HepG2 (cell line): ENCODE data around the gene DNAJC1. TPM values are rescaled to one million over a fixed set of nuclear protein-coding genes. Genes with fewer than 3 reads are reported as not detected.

Experiments
- ATAC-seq: fragments of 200-7000 bp; cut with Tn5 transposase; 3 replicates; pipeline ENCODE4 v1.9.1; 2020; ENCODE audit warnings: mild to moderate bottlenecking, moderate library complexity
- BruUV-seq: library from RNA; stranded (reverse); fragments of 400-500 nt; replicated peaks from 2 replicates; lab custom pipeline; 2021; lab: Mats Ljungman, UMichigan
- CTCF ChIA-PET: fragments of 300-600 bp; formaldehyde crosslinking; extraction: SDS; loops from one replicate; lab custom pipeline; 2021; ENCODE audit warnings: low total read pairs, inconsistent platforms, low intra/inter-chr PET ratio; lab: Yijun Ruan, JAX
- POLR2A ChIA-PET: fragments of 350-600 bp; sonication (Branson Sonifier 250); formaldehyde crosslinking; loops from one replicate; lab custom pipeline; 2020; ENCODE audit warnings: antibody characterized with exemption, inconsistent platforms; lab: Yijun Ruan, JAX
- DNase-seq: peaks from one replicate; pipeline ENCODE4 v3.0.0-alpha.2; 2015; ENCODE audit warnings: low spot score
- FAIRE-seq: peaks from 3 replicates; lab custom pipeline; 2011; peaks lifted over from hg19 to GRCh38; lab: Jason Lieb, UNC
- H2AFZ ChIP-seq: one replicate; pipeline ENCODE4 v1.6.1; 2011; ENCODE audit warnings: low read length, inconsistent platforms
- H3K27ac ChIP-seq: fragments of 300-600 bp; 3 replicates; pipeline ENCODE4 v1.8.0; 2011; ENCODE audit warnings: mixed run types, mild to moderate bottlenecking, mixed read lengths, low read length, inconsistent platforms; ENCODE audit not compliant: insufficient read depth; ENCODE audit errors: extremely low read length
- H3K27me3 ChIP-seq, 2 experiments: fragments of 200-600 bp in 1 of 2; 2 replicates in 1 of 2; 3 replicates in 1 of 2; pipeline versions ENCODE4 v1.6.0 to v1.8.0; 2011; ENCODE audit warnings: low read length in 2 of 2, mild to moderate bottlenecking in 2 of 2, moderate library complexity in 2 of 2, inconsistent platforms in 1 of 2; ENCODE audit not compliant: insufficient read depth in 2 of 2, control insufficient read depth in 1 of 2
- H3K36me3 ChIP-seq, 2 experiments: fragments of 200-600 bp in 1 of 2; replicated peaks in 1 of 2; 2 replicates in 1 of 2; 3 replicates in 1 of 2; pipeline versions ENCODE4 v1.5.1 to v1.8.0; 2011; ENCODE audit warnings: low read length in 2 of 2, inconsistent platforms in 1 of 2; ENCODE audit not compliant: insufficient read depth in 2 of 2, control insufficient read depth in 1 of 2
- H3K4me1 ChIP-seq: 2 replicates; pipeline ENCODE4 v1.5.1; 2012; ENCODE audit warnings: low read length, inconsistent platforms; ENCODE audit not compliant: insufficient read depth
- H3K4me2 ChIP-seq: 2 replicates; pipeline ENCODE4 v1.6.0; 2011; ENCODE audit warnings: low read depth, low read length, inconsistent platforms
- H3K4me3 ChIP-seq, 3 experiments: fragments of 200-600 bp in 1 of 3; sonication (generic), shearing (Covaris generic) in 1 of 3; replicated peaks in 1 of 3; 2 replicates each; pipeline ENCODE4 v1.5.1; 2011 to 2016; ENCODE audit warnings: low read length in 3 of 3, inconsistent platforms in 2 of 3, low read depth in 2 of 3, mild to moderate bottlenecking in 2 of 3, control low read depth in 1 of 3, mixed read lengths in 1 of 3; ENCODE audit not compliant: insufficient read depth in 1 of 3
- H3K79me2 ChIP-seq: one replicate; pipeline ENCODE4 v1.6.1; 2011; ENCODE audit warnings: low read length, inconsistent platforms; ENCODE audit not compliant: insufficient read depth
- H3K9ac ChIP-seq: 2 replicates; pipeline ENCODE4 v1.6.0; 2011; ENCODE audit warnings: mild to moderate bottlenecking, low read depth, low read length, inconsistent platforms; ENCODE audit not compliant: insufficient read depth
- H3K9me3 ChIP-seq: 2 replicates; pipeline ENCODE4 v1.5.1; 2012; ENCODE audit warnings: mild to moderate bottlenecking, low read length
- H4K20me1 ChIP-seq: 2 replicates; pipeline ENCODE4 v1.6.0; 2011; ENCODE audit warnings: inconsistent platforms, mild to moderate bottlenecking, low read length, moderate library complexity; ENCODE audit not compliant: insufficient read depth
- AGO2 ChIP-seq: fragments of 200-400 bp; formaldehyde crosslinking; optimal IDR thresholded peaks from 2 replicates; pipeline ENCODE3; 2017; ENCODE audit warnings: mild to moderate bottlenecking, low read depth, low read length, moderate library complexity
- NFIB ChIP-seq: sonication (generic); formaldehyde crosslinking; IDR thresholded peaks from 2 replicates; pipeline ENCODE4 v1.9.0; 2021; ENCODE audit warnings: missing genetic modification reagents, mild to moderate bottlenecking, borderline replicate concordance
- ZNF484 ChIP-seq: sonication (generic); formaldehyde crosslinking; IDR thresholded peaks from 2 replicates; pipeline ENCODE4 v1.5.1; 2020; ENCODE audit warnings: mild to moderate bottlenecking, low read depth, missing genetic modification reagents, borderline replicate concordance
- ZNF564 ChIP-seq: sonication (generic); formaldehyde crosslinking; IDR thresholded peaks from 2 replicates; pipeline ENCODE4 v1.8.1; 2023; ENCODE audit warnings: mild to moderate bottlenecking, missing genetic modification reagents
- ZNF629 ChIP-seq: sonication (generic); formaldehyde crosslinking; conservative IDR thresholded peaks from 2 replicates; pipeline ENCODE4 v1.5.0; 2020; ENCODE audit warnings: missing genetic modification reagents
- WGBS: methylation state at CpG from one replicate; pipeline ENCODE4 v1.1.6; 2017; ENCODE audit warnings: low lambda C conversion rate; 5-methylcytosine and 5-hydroxymethylcytosine counted together
- in situ Hi-C: cut with HindIII; loops from 2 replicates; pipeline ENCODE4 v1.10.0; 2017; ENCODE audit warnings: low pct_unique_long_range_greater_than_20kb; ENCODE audit not compliant: extremely low pct_ligation_motif_present
- intact Hi-C: fragments of 100-400 bp; cut with micrococcal nuclease; formaldehyde crosslinking; loops from one replicate; pipeline ENCODE4 v1.10.0; 2022; ENCODE audit not compliant: unreplicated experiment
- polyA plus RNA-seq, 8 experiments: library from polyadenylated mRNA; depleted of rRNA in 3 of 8; stranded (reverse) in 7 of 8; unstranded in 1 of 8; fragments of >200 nt; fragmentation: Illumina TruSeq in 4 of 8; extraction: Trizol in 4 of 8; gene quantifications; 2 replicates each; pipeline versions ENCODE4 v1.2.1 to v1.2.3, GENCODE V29; 2011 to 2016; ENCODE audit warnings: low read depth in 4 of 8, missing spikeins in 1 of 8, mixed read lengths in 1 of 8; ENCODE audit not compliant: insufficient read depth in 1 of 8
- total RNA-seq, 5 experiments: library from RNA; depleted of rRNA; stranded (reverse); fragments of >200 nt; fragmentation: Illumina TruSeq; extraction: Trizol; gene quantifications; 2 replicates each; pipeline ENCODE4 v1.2.3, GENCODE V29; 2016; ENCODE audit warnings: low read depth in 1 of 5
- TF ChIP-seq, protein P1 (sequence below): sonication (generic); formaldehyde crosslinking; IDR thresholded peaks from 2 replicates; pipeline ENCODE4 v1.5.1; 2020; ENCODE audit warnings: mild to moderate bottlenecking, missing genetic modification reagents, moderate library complexity
- TF ChIP-seq, protein P2 (sequence below): sonication (generic); formaldehyde crosslinking; IDR thresholded peaks from 2 replicates; pipeline ENCODE4 v1.8.0; 2022; ENCODE audit warnings: missing genetic modification reagents, low read depth, mild to moderate bottlenecking, borderline replicate concordance

DNAJC1 gene
- total and polyA plus RNA-seq, 2 of the 13 experiments (the other 11 are each of a cell fraction or from before 2014, with no cell fraction given): 9.9 to 16.6 TPM

DNA sequence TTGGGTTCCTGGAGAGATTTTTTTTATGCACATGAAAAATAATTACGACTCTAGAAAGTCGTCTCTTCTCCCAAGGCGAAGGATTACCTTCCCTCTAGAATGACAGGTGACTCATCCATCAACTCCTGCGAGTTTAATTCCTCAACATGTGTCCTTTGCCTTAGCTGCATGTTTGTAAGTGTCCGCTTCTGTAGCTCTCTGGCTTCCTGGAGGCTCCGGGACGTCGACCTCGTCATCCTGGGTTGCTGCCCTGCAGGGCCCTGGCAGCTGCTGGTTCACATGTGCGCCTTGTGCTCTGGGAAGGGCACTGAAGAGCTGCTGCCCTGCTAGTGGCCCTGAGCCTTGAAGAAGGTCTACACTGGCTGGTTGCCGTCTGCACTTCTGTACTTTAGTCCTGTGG lies 259.3 kb downstream of the DNAJC1 start:
- DNase-seq: no peak
- intact Hi-C loops: no loop called here

More for the DNA sequence above, 259.3 kb downstream of the DNAJC1 start:
- ATAC-seq (no peak), FAIRE-seq (no peak)
- Histone ChIP-seq H3K9me3 (no peaks in the 10 kb centered on the region), H3K27ac (no peak overlapping the region), H3K4me2 (no peak overlapping the region), H3K79me2 (no peaks in the 10 kb centered on the region), H3K36me3 (peaks cover 27 to 53% of the 10 kb centered on the region in 2 experiments), H3K4me3 (no peak overlapping the region), H3K4me1 (no peaks in the 10 kb centered on the region), H2AFZ (no peak overlapping the region), H4K20me1 (no peaks in the 10 kb centered on the region), H3K9ac (no peak overlapping the region), H3K27me3 (no peaks in the 10 kb centered on the region)
- in situ Hi-C loops: loop anchor here (25.0 kb wide), 1 partner anchor 457 kb away; no protein-coding TSS in a partner anchor
- POLR2A ChIA-PET: no interaction called here
- CTCF ChIA-PET: no interaction called here
- whole genome bisulfite sequencing: over 99% methylated on average over 11 of the region's 11 CpGs
- TF ChIP-seq NFIB (CRISPR knock-in tag) (no peak), ZNF564 (CRISPR knock-in tag) (no peak), ZNF629 (CRISPR knock-in tag) (no peak), ZNF484 (CRISPR knock-in tag) (no peak), AGO2 (peak; percentile 24)
- TF ChIP-seq, protein P1, sequence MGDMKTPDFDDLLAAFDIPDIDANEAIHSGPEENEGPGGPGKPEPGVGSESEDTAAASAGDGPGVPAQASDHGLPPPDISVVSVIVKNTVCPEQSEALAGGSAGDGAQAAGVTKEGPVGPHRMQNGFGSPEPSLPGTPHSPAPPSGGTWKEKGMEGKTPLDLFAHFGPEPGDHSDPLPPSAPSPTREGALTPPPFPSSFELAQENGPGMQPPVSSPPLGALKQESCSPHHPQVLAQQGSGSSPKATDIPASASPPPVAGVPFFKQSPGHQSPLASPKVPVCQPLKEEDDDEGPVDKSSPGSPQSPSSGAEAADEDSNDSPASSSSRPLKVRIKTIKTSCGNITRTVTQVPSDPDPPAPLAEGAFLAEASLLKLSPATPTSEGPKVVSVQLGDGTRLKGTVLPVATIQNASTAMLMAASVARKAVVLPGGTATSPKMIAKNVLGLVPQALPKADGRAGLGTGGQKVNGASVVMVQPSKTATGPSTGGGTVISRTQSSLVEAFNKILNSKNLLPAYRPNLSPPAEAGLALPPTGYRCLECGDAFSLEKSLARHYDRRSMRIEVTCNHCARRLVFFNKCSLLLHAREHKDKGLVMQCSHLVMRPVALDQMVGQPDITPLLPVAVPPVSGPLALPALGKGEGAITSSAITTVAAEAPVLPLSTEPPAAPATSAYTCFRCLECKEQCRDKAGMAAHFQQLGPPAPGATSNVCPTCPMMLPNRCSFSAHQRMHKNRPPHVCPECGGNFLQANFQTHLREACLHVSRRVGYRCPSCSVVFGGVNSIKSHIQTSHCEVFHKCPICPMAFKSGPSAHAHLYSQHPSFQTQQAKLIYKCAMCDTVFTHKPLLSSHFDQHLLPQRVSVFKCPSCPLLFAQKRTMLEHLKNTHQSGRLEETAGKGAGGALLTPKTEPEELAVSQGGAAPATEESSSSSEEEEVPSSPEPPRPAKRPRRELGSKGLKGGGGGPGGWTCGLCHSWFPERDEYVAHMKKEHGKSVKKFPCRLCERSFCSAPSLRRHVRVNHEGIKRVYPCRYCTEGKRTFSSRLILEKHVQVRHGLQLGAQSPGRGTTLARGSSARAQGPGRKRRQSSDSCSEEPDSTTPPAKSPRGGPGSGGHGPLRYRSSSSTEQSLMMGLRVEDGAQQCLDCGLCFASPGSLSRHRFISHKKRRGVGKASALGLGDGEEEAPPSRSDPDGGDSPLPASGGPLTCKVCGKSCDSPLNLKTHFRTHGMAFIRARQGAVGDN (CRISPR knock-in tag): no peak
- TF ChIP-seq, protein P2, sequence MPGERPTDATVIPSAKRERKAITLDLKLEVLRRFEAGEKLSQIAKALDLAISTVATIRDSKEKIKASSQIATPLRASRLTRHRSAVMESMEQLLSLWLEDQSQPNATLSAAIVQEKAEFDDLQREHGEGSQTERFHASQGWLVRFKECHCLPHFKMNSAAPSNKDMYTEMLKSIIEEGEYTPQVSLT: no peak
- BruUV-seq: no TSS peak
